ENCODE data around the gene RAPGEF1. TPM values are rescaled to one million over a fixed set of nuclear protein-coding genes. Genes with fewer than 3 reads are reported as not detected.

The RAPGEF1 gene
- total and polyA plus RNA-seq, 7 donors: 14.4 to 58.2 (median 45.3) TPM

DNA sequence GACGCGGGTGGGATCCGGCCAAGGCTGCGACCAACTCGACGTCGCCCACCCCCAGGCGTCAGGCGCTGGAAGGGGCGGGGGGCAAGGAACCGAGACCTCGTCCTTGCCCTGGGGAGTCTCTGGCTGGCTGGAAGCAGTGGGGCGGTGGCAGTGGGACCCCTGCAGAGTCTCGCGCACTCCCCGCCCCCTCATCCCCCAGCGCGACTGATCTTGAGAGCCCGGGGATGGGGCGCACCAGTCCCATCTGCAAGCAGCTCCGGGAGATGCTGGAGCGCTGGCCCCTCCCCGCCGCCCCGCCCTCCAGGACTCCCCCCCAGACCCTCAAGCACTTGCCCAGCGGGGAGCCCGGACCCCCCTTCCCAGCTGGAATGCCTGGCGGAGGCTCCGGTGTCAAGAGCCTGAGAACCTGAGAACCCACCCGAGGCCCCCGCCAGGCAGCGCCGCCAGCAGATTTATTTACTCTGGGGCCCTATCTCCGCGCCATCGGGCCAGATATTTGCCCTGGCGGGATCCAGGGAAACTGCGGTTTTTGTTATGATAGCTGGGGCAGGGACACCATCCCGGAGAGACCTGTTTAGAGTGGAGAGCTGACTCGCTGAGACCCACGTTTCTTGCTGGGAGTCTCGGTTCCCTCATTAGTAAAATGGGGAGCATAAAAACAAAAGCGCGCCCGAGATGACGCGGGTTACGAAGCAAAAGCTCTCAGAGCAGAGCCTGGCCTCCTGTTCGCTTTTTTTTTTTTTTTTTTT, 193.4 kb downstream of the RAPGEF1 start:
- peaks cover 20 to 59% (median 26%) of the 10 kb centered on the region in 3 donors for H3K27me3 ChIP-seq
- no peak overlapping the region for H3K27ac ChIP-seq
- intact Hi-C loops (cut with DNase I): no loop called here
- TF ChIP-seq POLR2A (IDR thresholded peaks at IDR 0.05) (no peak), POLR2AphosphoS5 (IDR thresholded peaks at IDR 0.05) (no peak), CTCF (IDR thresholded peaks at IDR 0.05) (no peak), EP300 (IDR thresholded peaks at IDR 0.05) (no peak)
- peaks cover 0 to 11% (median 11%) of the 10 kb centered on the region in 4 donors for H3K9me3 ChIP-seq
- DNase-seq: no peak
- no peaks in the 10 kb centered on the region for H3K36me3 ChIP-seq
- peaks cover 0 to 21% (median 19%) of the 10 kb centered on the region in 4 donors for H3K4me1 ChIP-seq
- WGBS, 2 donors: 1 to 3% methylated on average over 49 of the region's 49 CpGs
- H3K4me3 ChIP-seq: peak overlapping the region in 3 of 4 donors; percentile 24 to 36 (median 27)

GRCh38 chr9:131545786-131546335, 194.0 kb downstream of the RAPGEF1 start:
- no peak for TF ChIP-seq POLR2A (IDR thresholded peaks at IDR 0.05)
- no peak for TF ChIP-seq EP300 (IDR thresholded peaks at IDR 0.05)
- no peak for TF ChIP-seq CTCF (IDR thresholded peaks at IDR 0.05)
- no peak for TF ChIP-seq POLR2AphosphoS5 (IDR thresholded peaks at IDR 0.05)
- intact Hi-C loops (cut with DNase I): no loop called here
- 2 to 5% methylated on average over 30 of the region's 30 CpGs for WGBS, 2 donors
- peaks cover 20 to 59% (median 26%) of the 10 kb centered on the region in 3 donors for H3K27me3 ChIP-seq
- peak overlapping the region in 3 of 4 donors; percentile 24 to 36 (median 27) for H3K4me3 ChIP-seq
- peaks cover 0 to 21% (median 19%) of the 10 kb centered on the region in 4 donors for H3K4me1 ChIP-seq
- DNase-seq: no peak
- no peak overlapping the region for H3K27ac ChIP-seq
- no peaks in the 10 kb centered on the region for H3K36me3 ChIP-seq
- H3K9me3 ChIP-seq: peaks cover 0 to 11% (median 11%) of the 10 kb centered on the region in 4 donors

DNA sequence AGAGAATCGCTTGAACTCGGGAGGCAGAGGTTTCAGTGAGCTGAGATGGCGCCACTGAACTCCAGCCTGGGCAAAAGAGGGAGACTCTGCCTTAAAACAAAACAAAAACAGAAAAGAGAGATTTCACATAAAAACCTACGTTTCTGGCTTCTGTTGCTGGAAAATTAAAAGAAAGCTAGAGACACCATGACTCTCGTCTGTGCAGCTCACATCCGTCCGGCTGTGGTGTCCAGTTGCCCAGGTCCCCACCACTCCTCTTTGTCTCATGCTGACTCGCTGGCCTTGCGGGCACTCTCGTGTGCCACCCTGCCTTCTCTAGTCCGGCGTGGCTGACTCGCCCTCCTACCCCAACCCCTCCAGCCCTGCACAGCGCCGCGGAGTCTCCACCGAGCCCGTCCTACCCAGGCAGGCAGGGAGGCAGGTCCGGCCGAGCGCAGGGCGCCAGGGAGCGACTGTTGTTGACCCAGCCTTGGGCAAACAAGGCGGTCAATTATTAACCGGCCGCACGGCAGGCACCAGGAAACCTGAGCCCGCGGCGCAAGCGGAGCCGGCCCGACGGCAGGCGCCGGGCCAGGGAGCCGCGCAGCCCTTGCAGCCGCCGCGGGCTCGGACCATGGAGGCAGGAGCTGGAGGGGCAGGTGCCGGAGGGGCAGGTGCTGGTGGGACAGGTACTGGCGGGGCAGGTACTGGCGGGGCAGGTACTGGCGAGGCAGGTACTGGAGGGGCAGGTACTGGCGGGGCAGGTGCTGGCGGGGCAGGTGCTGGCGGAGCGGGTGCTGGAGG, 194.7 kb downstream of the RAPGEF1 start, which contains the start of gene PRRT1B:
TSS of gene PRRT1B (plus strand) at position 521 of the 783 bp plus-strand sequence. CDS start at position 614, 93 bp downstream.
- H3K4me3 ChIP-seq: peak within 1 kb of the TSS in 3 of 4 donors; percentile 24 to 36 (median 27)
- H3K36me3 ChIP-seq: no peaks in the 10 kb centered on the region
- DNase-seq: no peak
- WGBS, 2 donors: 11 to 25% methylated on average over 50 of the region's 50 CpGs
- peaks cover 20 to 59% (median 26%) of the 10 kb centered on the region in 3 donors for H3K27me3 ChIP-seq
- H3K9me3 ChIP-seq: peaks cover 0 to 11% (median 11%) of the 10 kb centered on the region in 4 donors
- H3K27ac ChIP-seq: no peak within 1 kb of the TSS
- intact Hi-C loops (cut with DNase I): no loop called here
- H3K4me1 ChIP-seq: peaks cover 0 to 21% (median 19%) of the 10 kb centered on the region in 4 donors
- TF ChIP-seq EP300 (IDR thresholded peaks at IDR 0.05) (no peak), POLR2AphosphoS5 (IDR thresholded peaks at IDR 0.05) (no peak), POLR2A (IDR thresholded peaks at IDR 0.05) (no peak), CTCF (IDR thresholded peaks at IDR 0.05) (no peak)

GRCh38 chr9:131543141-131543540, 196.7 kb downstream of the RAPGEF1 start:
- no peaks in the 10 kb centered on the region for H3K36me3 ChIP-seq
- DNase-seq: no peak
- no peak overlapping the region for H3K4me3 ChIP-seq
- 93 to 94% methylated on average over 6 of the region's 6 CpGs for WGBS, 2 donors
- H3K9me3 ChIP-seq: peaks cover 0 to 11% (median 11%) of the 10 kb centered on the region in 4 donors
- intact Hi-C loops (cut with DNase I): no loop called here
- TF ChIP-seq POLR2A (IDR thresholded peaks at IDR 0.05): no peak
- no peak for TF ChIP-seq CTCF (IDR thresholded peaks at IDR 0.05)
- no peak for TF ChIP-seq EP300 (IDR thresholded peaks at IDR 0.05)
- TF ChIP-seq POLR2AphosphoS5 (IDR thresholded peaks at IDR 0.05): no peak
- H3K27ac ChIP-seq: no peak overlapping the region
- peaks cover 0 to 21% (median 19%) of the 10 kb centered on the region in 4 donors for H3K4me1 ChIP-seq
- H3K27me3 ChIP-seq: peaks cover 19 to 41% (median 20%) of the 10 kb centered on the region in 3 donors

Data from sigmoid colon (tissue), 7 donors.